ENCODE data around the gene ZNF618. TPM values are rescaled to one million over a fixed set of nuclear protein-coding genes. Genes with fewer than 3 reads are reported as not detected.

The ZNF618 gene
- polyA plus RNA-seq, 3 donors = 0.53 to 1.9 (median 0.78) TPM

GRCh38 chr9:114088571-114089170 lies 212.6 kb downstream of the ZNF618 start:
- Histone ChIP-seq H3K36me3 (replicated peaks in 1 of 2; ENCODE audit: control insufficient read depth in 1 of 2, insufficient read depth in 2 of 2, low read length in 2 of 2) (no peaks in the 10 kb centered on the region), H4K20me1 (ENCODE audit: insufficient read depth, low read length) (no peaks in the 10 kb centered on the region), H3K79me2 (ENCODE audit: insufficient read depth, low read length) (no peaks in the 10 kb centered on the region), H3K27me3 (ENCODE audit: control insufficient read depth in 2 of 2, insufficient read depth in 2 of 2, low read length in 2 of 2) (no peaks in the 10 kb centered on the region), H3K9ac (ENCODE audit: insufficient read depth, low read length, poor library complexity, severe bottlenecking) (no peak overlapping the region), H3K9me3 (replicated peaks in 1 of 2; ENCODE audit: control insufficient read depth in 1 of 2, insufficient read depth in 1 of 2, low read length in 2 of 2) (no peaks in the 10 kb centered on the region), H3K4me2 (replicated peaks; ENCODE audit: extremely low read depth, low read length, poor library complexity, severe bottlenecking) (no peak overlapping the region), H3K27ac (ENCODE audit: low read depth in 1 of 2, low read length in 2 of 2) (no peak overlapping the region), H3K4me1 (ENCODE audit: control insufficient read depth in 1 of 2, insufficient read depth in 2 of 2, low read length in 2 of 2) (no peaks in the 10 kb centered on the region), H2AFZ (ENCODE audit: insufficient read depth, low read depth, low read length, poor library complexity, severe bottlenecking) (no peak overlapping the region), H3K4me3 (replicated peaks in 1 of 3; ENCODE audit: low read depth in 2 of 3, low read length in 3 of 3) (no peak overlapping the region)
- no peak for DNase-seq
- no peak overlapping the region for H3K27ac Mint-ChIP-seq
- peaks cover 0 to 8% (median 2%) of the 10 kb centered on the region in 3 donors for H3K27me3 Mint-ChIP-seq (ENCODE audit: low read depth in 3 of 3)
- no peak overlapping the region for H3K4me3 Mint-ChIP-seq
- TF ChIP-seq CTCF (IDR thresholded peaks at IDR 0.05) = no peak
- intact Hi-C loops (cut with micrococcal nuclease) = no loop called here
- H3K9me3 Mint-ChIP-seq = peaks cover 0 to 11% (median 0%) of the 10 kb centered on the region in 7 donors
- no peaks in the 10 kb centered on the region for H3K36me3 Mint-ChIP-seq
- WGBS (ENCODE audit: insufficient coverage) = 91% methylated on average over 6 of the region's 7 CpGs
- no peaks in the 10 kb centered on the region for H3K4me1 Mint-ChIP-seq

GRCh38 chr9:114089206-114089840 lies 213.2 kb downstream of the ZNF618 start:
- no peak for DNase-seq
- Histone ChIP-seq H3K4me1 (ENCODE audit: control insufficient read depth in 1 of 2, insufficient read depth in 2 of 2, low read length in 2 of 2) (no peaks in the 10 kb centered on the region), H4K20me1 (ENCODE audit: insufficient read depth, low read length) (no peaks in the 10 kb centered on the region), H3K9ac (ENCODE audit: insufficient read depth, low read length, poor library complexity, severe bottlenecking) (no peak overlapping the region), H3K4me2 (replicated peaks; ENCODE audit: extremely low read depth, low read length, poor library complexity, severe bottlenecking) (no peak overlapping the region), H3K27ac (ENCODE audit: low read depth in 1 of 2, low read length in 2 of 2) (no peak overlapping the region), H3K27me3 (ENCODE audit: control insufficient read depth in 2 of 2, insufficient read depth in 2 of 2, low read length in 2 of 2) (no peaks in the 10 kb centered on the region), H2AFZ (ENCODE audit: insufficient read depth, low read depth, low read length, poor library complexity, severe bottlenecking) (no peak overlapping the region), H3K36me3 (replicated peaks in 1 of 2; ENCODE audit: control insufficient read depth in 1 of 2, insufficient read depth in 2 of 2, low read length in 2 of 2) (no peaks in the 10 kb centered on the region), H3K79me2 (ENCODE audit: insufficient read depth, low read length) (no peaks in the 10 kb centered on the region), H3K4me3 (replicated peaks in 1 of 3; ENCODE audit: low read depth in 2 of 3, low read length in 3 of 3) (no peak overlapping the region), H3K9me3 (replicated peaks in 1 of 2; ENCODE audit: control insufficient read depth in 1 of 2, insufficient read depth in 1 of 2, low read length in 2 of 2) (no peaks in the 10 kb centered on the region)
- intact Hi-C loops (cut with micrococcal nuclease) = no loop called here
- Mint-ChIP-seq H3K36me3 (no peaks in the 10 kb centered on the region), H3K27ac (no peak overlapping the region), H3K27me3 (ENCODE audit: low read depth in 3 of 3) (peaks cover 0 to 8% (median 2%) of the 10 kb centered on the region in 3 donors), H3K4me1 (no peaks in the 10 kb centered on the region), H3K4me3 (no peak overlapping the region), H3K9me3 (peaks cover 0 to 11% (median 0%) of the 10 kb centered on the region in 7 donors)
- WGBS (ENCODE audit: insufficient coverage) = 92% methylated on average over 4 of the region's 4 CpGs
- TF ChIP-seq CTCF (IDR thresholded peaks at IDR 0.05) = no peak

All from CD14-positive monocyte (primary cell).